IMR-90 (cell line): ENCODE measurements around the gene ITPK1. TPM values are rescaled to one million over a fixed set of nuclear protein-coding genes. Genes with fewer than 3 reads are reported as not detected.

Source experiments
- ATAC-seq: fragments of 200-7000 bp; cut with Tn5 transposase; 2 replicates; pipeline ENCODE4 v1.9.1; 2020; ENCODE audit warnings: low read depth, mild to moderate bottlenecking, moderate library complexity
- BruUV-seq: library from RNA; stranded (reverse); fragments of 400-500 nt; replicated peaks from 2 replicates; lab custom pipeline; 2021; lab: Mats Ljungman, UMichigan
- CTCF ChIA-PET: fragments of 300-600 bp; formaldehyde crosslinking; extraction: SDS; loops from one replicate; lab custom pipeline; 2021; ENCODE audit warnings: antibody characterized with exemption; lab: Yijun Ruan, JAX
- POLR2A ChIA-PET: fragments of 300-600 bp; sonication (Branson Sonifier 250); formaldehyde crosslinking; loops from one replicate; lab custom pipeline; 2022; ENCODE audit warnings: antibody characterized with exemption; ENCODE audit not compliant: unreplicated experiment; lab: Charles Lee
- DNase-seq: peaks from one replicate; pipeline ENCODE4 v3.0.0; 2013
- H2AFZ ChIP-seq: replicated peaks from 2 replicates; pipeline ENCODE3; 2013; ENCODE audit warnings: low read length, mild to moderate bottlenecking; ENCODE audit not compliant: poor library complexity
- H2AK5ac ChIP-seq: 2 replicates; pipeline ENCODE4 v1.6.1; 2013; ENCODE audit warnings: low read depth, low read length, inconsistent platforms
- H2AK9ac ChIP-seq: replicated peaks from 2 replicates; pipeline ENCODE3; 2013; ENCODE audit warnings: mild to moderate bottlenecking, low read depth, low read length, moderate library complexity; ENCODE audit not compliant: poor library complexity
- H2BK120ac ChIP-seq: 2 replicates; pipeline ENCODE4 v1.6.1; 2013; ENCODE audit warnings: low read depth, low read length, inconsistent platforms
- H2BK15ac ChIP-seq: 3 replicates; pipeline ENCODE4 v1.6.1; 2013; ENCODE audit warnings: low read depth, low read length, inconsistent platforms
- H2BK20ac ChIP-seq: 2 replicates; pipeline ENCODE4 v1.6.1; 2013; ENCODE audit warnings: low read depth, mild to moderate bottlenecking, inconsistent platforms, low read length, moderate library complexity
- H2BK5ac ChIP-seq: 2 replicates; pipeline ENCODE4 v1.6.1; 2013; ENCODE audit warnings: mild to moderate bottlenecking, low read depth, low read length, inconsistent platforms; ENCODE audit not compliant: poor library complexity, severe bottlenecking
- H3K14ac ChIP-seq: replicated peaks from 2 replicates; pipeline ENCODE4 v1.6.1; 2013; ENCODE audit warnings: low read depth, low read length, inconsistent platforms
- H3K18ac ChIP-seq: 2 replicates; pipeline ENCODE4 v1.6.1; 2013; ENCODE audit warnings: low read depth, low read length, control low read depth
- H3K23ac ChIP-seq: 2 replicates; pipeline ENCODE4 v1.6.1; 2013; ENCODE audit warnings: low read depth, low read length, inconsistent platforms
- H3K27ac ChIP-seq: 2 replicates; pipeline ENCODE4 v1.5.1; 2013; ENCODE audit warnings: mild to moderate bottlenecking, control low read depth, low read length; ENCODE audit not compliant: insufficient read depth
- H3K27me3 ChIP-seq: 2 replicates; pipeline ENCODE4 v1.6.1; 2013; ENCODE audit warnings: low read length; ENCODE audit not compliant: control insufficient read depth, insufficient read depth
- H3K36me3 ChIP-seq: 2 replicates; pipeline ENCODE4 v1.6.1; 2013; ENCODE audit warnings: low read length, mixed read lengths; ENCODE audit not compliant: control insufficient read depth, insufficient read depth
- H3K4ac ChIP-seq: 2 replicates; pipeline ENCODE4 v1.6.1; 2013; ENCODE audit warnings: low read depth, low read length, inconsistent platforms
- H3K4me1 ChIP-seq: 2 replicates; pipeline ENCODE4 v1.6.1; 2013; ENCODE audit warnings: low read length, mixed read lengths; ENCODE audit not compliant: control insufficient read depth, insufficient read depth
- H3K4me2 ChIP-seq: 2 replicates; pipeline ENCODE4 v1.6.1; 2013; ENCODE audit warnings: low read depth, mild to moderate bottlenecking, control low read depth, low read length, moderate library complexity
- H3K4me3 ChIP-seq: 2 replicates; pipeline ENCODE4 v1.5.1; 2013; ENCODE audit warnings: low read depth, mild to moderate bottlenecking, control low read depth, low read length, moderate library complexity; ENCODE audit not compliant: insufficient read depth
- H3K56ac ChIP-seq: 2 replicates; pipeline ENCODE4 v1.6.1; 2013; ENCODE audit warnings: low read length, inconsistent platforms; ENCODE audit not compliant: insufficient read depth; ENCODE audit errors: extremely low read depth
- H3K79me1 ChIP-seq, 2 experiments: 2 replicates each; pipeline ENCODE4 v1.6.1; 2013; ENCODE audit warnings: low read length in 2 of 2, inconsistent platforms in 1 of 2, low read depth in 1 of 2
- H3K9ac ChIP-seq: 2 replicates; pipeline ENCODE4 v1.6.1; 2013; ENCODE audit warnings: low read depth, low read length, control low read depth
- H3K9me1 ChIP-seq: 2 replicates; pipeline ENCODE4 v1.6.1; 2013; ENCODE audit warnings: low read length, inconsistent platforms; ENCODE audit not compliant: insufficient read depth
- H3K9me3 ChIP-seq: 2 replicates; pipeline ENCODE4 v1.6.1; 2013; ENCODE audit warnings: low read length; ENCODE audit not compliant: control insufficient read depth, insufficient read depth
- H4K20me1 ChIP-seq: 2 replicates; pipeline ENCODE4 v1.6.1; 2013; ENCODE audit warnings: low read length, inconsistent platforms; ENCODE audit not compliant: insufficient read depth
- H4K5ac ChIP-seq: 2 replicates; pipeline ENCODE4 v1.6.1; 2013; ENCODE audit warnings: mild to moderate bottlenecking, low read depth, low read length, control low read depth
- H4K8ac ChIP-seq, 2 experiments: 2 replicates each; pipeline ENCODE4 v1.6.1; 2013; ENCODE audit warnings: low read depth in 2 of 2, low read length in 2 of 2, control low read depth in 1 of 2, inconsistent platforms in 1 of 2
- H4K91ac ChIP-seq: 2 replicates; pipeline ENCODE4 v1.6.1; 2013; ENCODE audit warnings: low read depth, low read length, inconsistent platforms; ENCODE audit not compliant: insufficient read depth
- BHLHE40 ChIP-seq: fragments of 150-350 bp; IDR thresholded peaks from 2 replicates; pipeline ENCODE4 v1.6.1; 2016; ENCODE audit warnings: mild to moderate bottlenecking, low read depth, low read length
- CEBPB ChIP-seq: IDR thresholded peaks from 2 replicates; pipeline ENCODE4 v1.6.1; 2012; ENCODE audit warnings: low read depth, low read length, improper control_type of control experiment
- ELK1 ChIP-seq: fragments of 150-350 bp; IDR thresholded peaks from 2 replicates; pipeline ENCODE4 v1.6.1; 2016; ENCODE audit warnings: low read depth, mild to moderate bottlenecking, low read length, moderate library complexity, borderline replicate concordance
- FOS ChIP-seq: fragments of 150-350 bp; IDR thresholded peaks from 2 replicates; pipeline ENCODE4 v1.6.1; 2016; ENCODE audit warnings: low read depth, low read length
- MAFK ChIP-seq: IDR thresholded peaks from 2 replicates; pipeline ENCODE4 v1.6.1; 2012; ENCODE audit warnings: low read depth, low read length, improper control_type of control experiment
- MAZ ChIP-seq: IDR thresholded peaks from 2 replicates; pipeline ENCODE4 v1.6.1; 2012; ENCODE audit warnings: low read depth, mild to moderate bottlenecking, low read length, improper control_type of control experiment, moderate library complexity, borderline replicate concordance
- MXI1 ChIP-seq: IDR thresholded peaks from 2 replicates; pipeline ENCODE4 v1.6.1; 2012; ENCODE audit warnings: low read depth, mild to moderate bottlenecking, low read length, moderate library complexity, borderline replicate concordance
- POLR2A ChIP-seq: IDR thresholded peaks from 2 replicates; pipeline ENCODE4 v1.6.1; 2012; ENCODE audit warnings: mild to moderate bottlenecking, low read depth, low read length
- RAD21 ChIP-seq: IDR thresholded peaks from 2 replicates; pipeline ENCODE4 v1.6.1; 2012; ENCODE audit warnings: low read length, improper control_type of control experiment
- RCOR1 ChIP-seq: IDR thresholded peaks from 2 replicates; pipeline ENCODE4 v1.6.1; 2012; ENCODE audit warnings: mild to moderate bottlenecking, low read length, improper control_type of control experiment; ENCODE audit not compliant: insufficient replicate concordance
- RFX5 ChIP-seq: IDR thresholded peaks from 2 replicates; pipeline ENCODE4 v1.8.0; 2012; ENCODE audit warnings: low read depth, mild to moderate bottlenecking, low read length, moderate library complexity
- SMC3 ChIP-seq: fragments of 150-350 bp; IDR thresholded peaks from 2 replicates; pipeline ENCODE4 v1.6.1; 2016; ENCODE audit warnings: low read depth, mild to moderate bottlenecking, antibody characterized with exemption, low read length, moderate library complexity
- WGBS, 2 experiments: methylation state at CpG; one replicate each; pipeline versions ENCODE4 v1.1.5 to v1.1.7; 2013; ENCODE audit warnings: missing lambda C conversion rate in 2 of 2; ENCODE audit not compliant: insufficient read length in 1 of 2; ENCODE audit errors: extremely low coverage in 2 of 2; 5-methylcytosine and 5-hydroxymethylcytosine counted together
- dilution Hi-C: fragments of 300-500 bp; cut with HindIII; formaldehyde crosslinking; loops from one replicate; pipeline ENCODE4 v1.14.3; 2018; ENCODE audit warnings: low sequenced_read_pairs; ENCODE audit not compliant: unreplicated experiment
- in situ Hi-C: fragments of 300-500 bp; cut with MboI; formaldehyde crosslinking; loops from 3 replicates; pipeline ENCODE4 v1.14.3; 2019; ENCODE audit warnings: low sequenced_read_pairs, inconsistent platforms, mixed read lengths
- intact Hi-C: fragments of 100-400 bp; cut with micrococcal nuclease; formaldehyde crosslinking; loops from 2 replicates; pipeline ENCODE4 v1.10.0; 2022
- polyA plus RNA-seq, 3 experiments: library from polyadenylated mRNA; depleted of rRNA; stranded (reverse); fragments of >200 nt; gene quantifications; 2 replicates each; pipeline ENCODE4 v1.2.3, GENCODE V29; 2012; ENCODE audit warnings: low replicate concordance in 1 of 3
- total RNA-seq: library from RNA; depleted of rRNA; stranded (reverse); fragments of >200 nt; gene quantifications from 2 replicates; pipeline ENCODE4 v1.2.3, GENCODE V29; 2012
- TF ChIP-seq, protein P1 (sequence below): conservative IDR thresholded peaks from 2 replicates; pipeline ENCODE4 v1.5.1; 2012; ENCODE audit warnings: mild to moderate bottlenecking, low read depth, low read length, improper control_type of control experiment
- TF ChIP-seq, protein P2 (sequence below): fragments of 150-350 bp; IDR thresholded peaks from 2 replicates; pipeline ENCODE4 v1.6.1; 2017; ENCODE audit warnings: mild to moderate bottlenecking, antibody characterized with exemption, low read length, low read depth

The ITPK1 gene
- total and polyA plus RNA-seq, 2 of the 4 experiments (the other 2 are of a cell fraction) = 21.7 to 26.9 TPM

- ChIA-PET CTCF (no interaction called here), POLR2A (no interaction called here)
- no peak overlapping the region for H3K4me3 ChIP-seq
- no peak overlapping the region for H3K4me2 ChIP-seq
- no peak overlapping the region for H3K23ac ChIP-seq
- in situ Hi-C loops (no loop called here), intact Hi-C loops (no loop called here), dilution Hi-C loops (no loop called here)
- WGBS, 2 experiments = 70% methylated on average over 2 of the region's 4 CpGs; no CpG with 5 or more reads in 1 of the 2 experiments
- no peak overlapping the region for H2BK20ac ChIP-seq
- H3K14ac ChIP-seq = no peak overlapping the region
- DNase-seq (no peak), ATAC-seq (no peak)
- no TSS peak for BruUV-seq
- no peaks in the 10 kb centered on the region; the same call in 1 of the 2 replicates for H3K4me1 ChIP-seq
- no peak overlapping the region for H3K4ac ChIP-seq
- no peak overlapping the region for H4K91ac ChIP-seq
- H2AK5ac ChIP-seq = no peak overlapping the region
- TF ChIP-seq MXI1 = no peak
- TF ChIP-seq CEBPB = no peak
- TF ChIP-seq, protein P1, sequence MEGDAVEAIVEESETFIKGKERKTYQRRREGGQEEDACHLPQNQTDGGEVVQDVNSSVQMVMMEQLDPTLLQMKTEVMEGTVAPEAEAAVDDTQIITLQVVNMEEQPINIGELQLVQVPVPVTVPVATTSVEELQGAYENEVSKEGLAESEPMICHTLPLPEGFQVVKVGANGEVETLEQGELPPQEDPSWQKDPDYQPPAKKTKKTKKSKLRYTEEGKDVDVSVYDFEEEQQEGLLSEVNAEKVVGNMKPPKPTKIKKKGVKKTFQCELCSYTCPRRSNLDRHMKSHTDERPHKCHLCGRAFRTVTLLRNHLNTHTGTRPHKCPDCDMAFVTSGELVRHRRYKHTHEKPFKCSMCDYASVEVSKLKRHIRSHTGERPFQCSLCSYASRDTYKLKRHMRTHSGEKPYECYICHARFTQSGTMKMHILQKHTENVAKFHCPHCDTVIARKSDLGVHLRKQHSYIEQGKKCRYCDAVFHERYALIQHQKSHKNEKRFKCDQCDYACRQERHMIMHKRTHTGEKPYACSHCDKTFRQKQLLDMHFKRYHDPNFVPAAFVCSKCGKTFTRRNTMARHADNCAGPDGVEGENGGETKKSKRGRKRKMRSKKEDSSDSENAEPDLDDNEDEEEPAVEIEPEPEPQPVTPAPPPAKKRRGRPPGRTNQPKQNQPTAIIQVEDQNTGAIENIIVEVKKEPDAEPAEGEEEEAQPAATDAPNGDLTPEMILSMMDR = no peak
- TF ChIP-seq BHLHE40 = no peak
- TF ChIP-seq SMC3 = no peak
- TF ChIP-seq FOS = no peak
- no peak for TF ChIP-seq ELK1
- TF ChIP-seq MAFK = no peak
- TF ChIP-seq, protein P2, sequence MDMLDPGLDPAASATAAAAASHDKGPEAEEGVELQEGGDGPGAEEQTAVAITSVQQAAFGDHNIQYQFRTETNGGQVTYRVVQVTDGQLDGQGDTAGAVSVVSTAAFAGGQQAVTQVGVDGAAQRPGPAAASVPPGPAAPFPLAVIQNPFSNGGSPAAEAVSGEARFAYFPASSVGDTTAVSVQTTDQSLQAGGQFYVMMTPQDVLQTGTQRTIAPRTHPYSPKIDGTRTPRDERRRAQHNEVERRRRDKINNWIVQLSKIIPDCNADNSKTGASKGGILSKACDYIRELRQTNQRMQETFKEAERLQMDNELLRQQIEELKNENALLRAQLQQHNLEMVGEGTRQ = no peak
- TF ChIP-seq RFX5 = no peak
- no peak for TF ChIP-seq POLR2A
- TF ChIP-seq RAD21 = no peak
- TF ChIP-seq RCOR1 = no peak
- TF ChIP-seq MAZ = no peak
- no peak overlapping the region for H3K18ac ChIP-seq
- H3K9ac ChIP-seq = no peak overlapping the region
- no peak overlapping the region for H2BK15ac ChIP-seq
- no peak overlapping the region for H3K27ac ChIP-seq
- H4K8ac ChIP-seq = no peak overlapping the region
- no peaks in the 10 kb centered on the region for H3K27me3 ChIP-seq
- no peaks in the 10 kb centered on the region for H3K36me3 ChIP-seq
- H3K56ac ChIP-seq = no peak overlapping the region
- no peak overlapping the region for H2AK9ac ChIP-seq
- H4K5ac ChIP-seq = no peak overlapping the region
- H2BK120ac ChIP-seq = no peak overlapping the region
- no peak overlapping the region for H2AFZ ChIP-seq
- no peak overlapping the region for H2BK5ac ChIP-seq
- 0 out of 2 replicates have a peak, but pooled peaks cover 4% of the 10 kb centered on the region for H3K9me1 ChIP-seq
- peaks cover 12% of the 10 kb centered on the region; the same call in 1 of the 2 replicates for H3K9me3 ChIP-seq
- no peaks in the 10 kb centered on the region for H3K79me1 ChIP-seq
- H4K20me1 ChIP-seq = no peaks in the 10 kb centered on the region
These were observed 137.3 kb downstream of the ITPK1 start for GRCh38 chr14:92978229-92979021.
